Activated CD4-positive, alpha-beta T cell treated with anti-CD3 and anti-CD28 coated beads for 1 hour (primary cell): ENCODE measurements around the gene CD99L2.
"Not testable (repeated sequence)": the region's sequence is repeated elsewhere in the genome, so short reads cannot be mapped to it uniquely, and the experiment has no call there.

ENCODE experiments used
- DNase-seq: peaks from one replicate; pipeline ENCODE4 v3.0.0-alpha.2; 2020

The CD99L2 gene

GRCh38 chrX:150849996-150850720 is 48.3 kb downstream of the CD99L2 start:
- no peak for DNase-seq

GRCh38 chrX:150849486-150849885 is 49.0 kb downstream of the CD99L2 start:
- DNase-seq = no peak

- no peak for DNase-seq
These were observed 49.5 kb downstream of the CD99L2 start for GRCh38 chrX:150848914-150849365.

GRCh38 chrX:150847088-150847487 is 51.4 kb downstream of the CD99L2 start:
- no peak for DNase-seq

- DNase-seq = no peak
These were observed 52.3 kb downstream of the CD99L2 start for GRCh38 chrX:150846130-150846529.

- DNase-seq = no peak
These were observed 53.4 kb downstream of the CD99L2 start for GRCh38 chrX:150845091-150845490.

- no peak for DNase-seq
These were observed 54.5 kb downstream of the CD99L2 start for GRCh38 chrX:150844016-150844415.

- no peak for DNase-seq
These were observed 56.2 kb downstream of the CD99L2 start for GRCh38 chrX:150842198-150842685.

GRCh38 chrX:150841456-150842197 is 56.8 kb downstream of the CD99L2 start:
- DNase-seq = no peak

- DNase-seq = no peak
These were observed 60.6 kb downstream of the CD99L2 start for GRCh38 chrX:150837845-150838244.

- no peak for DNase-seq
These were observed 63.8 kb downstream of the CD99L2 start for GRCh38 chrX:150834695-150835094.

GRCh38 chrX:150833454-150834056 is 64.9 kb downstream of the CD99L2 start:
- DNase-seq = no peak

GRCh38 chrX:150831863-150832262 is 66.6 kb downstream of the CD99L2 start:
- no peak for DNase-seq

- DNase-seq = no peak
These were observed 69.7 kb downstream of the CD99L2 start for GRCh38 chrX:150828785-150829184.

GRCh38 chrX:150824352-150824751 is 74.1 kb downstream of the CD99L2 start:
- not testable (repeated sequence) for DNase-seq

- DNase-seq = not testable (repeated sequence)
These were observed 74.6 kb downstream of the CD99L2 start for GRCh38 chrX:150823826-150824225.

GRCh38 chrX:150821971-150822370 is 76.5 kb downstream of the CD99L2 start:
- no peak for DNase-seq

- DNase-seq = no peak
These were observed 84.5 kb downstream of the CD99L2 start for GRCh38 chrX:150813922-150814321.

- no peak for DNase-seq
These were observed 91.6 kb downstream of the CD99L2 start for GRCh38 chrX:150806827-150807226.

- DNase-seq = no peak
These were observed 92.7 kb downstream of the CD99L2 start for GRCh38 chrX:150805736-150806135.

- no peak for DNase-seq
These were observed 105.4 kb downstream of the CD99L2 start for GRCh38 chrX:150792949-150793527.

- DNase-seq = no peak
These were observed 108.4 kb downstream of the CD99L2 start for GRCh38 chrX:150790021-150790420.

GRCh38 chrX:150781677-150782076 is 116.8 kb downstream of the CD99L2 start:
- no peak for DNase-seq
